ENCODE measurements around the gene CIZ1. TPM values are rescaled to one million over a fixed set of nuclear protein-coding genes. Genes with fewer than 3 reads are reported as not detected.
A peak's percentile ranks its signal among the peaks of the same experiment; 100 is the strongest.

CIZ1 gene
- total and polyA plus RNA-seq, 10 of the 15 experiments (the other 5 are each of a cell fraction or from before 2014, with no cell fraction given) = 1.8 to 91.6 (median 35.4) TPM

- TF ChIP-seq KLF5 (IDR thresholded peaks at IDR 0.05; ENCODE audit: partially characterized antibody) (no peak), RELB (IDR thresholded peaks at IDR 0.05; ENCODE audit: low read depth) (no peak), SMARCA5 (IDR thresholded peaks at IDR 0.05) (peak; percentile 99), WRNIP1 (IDR thresholded peaks at IDR 0.05; ENCODE audit: borderline replicate concordance, low read depth, low read length) (no peak), POU2F2 (IDR thresholded peaks at IDR 0.05; ENCODE audit: borderline replicate concordance, low read depth, low read length) (peak; percentile 86; the same call in 2 of the 3 replicates), MXI1 (IDR thresholded peaks at IDR 0.05; ENCODE audit: low read depth, low read length) (no peak), IRF4 (IDR thresholded peaks at IDR 0.05; ENCODE audit: low read depth, low read length) (peak; percentile 64; the same call in 1 of the 2 replicates), CREB1 (IDR thresholded peaks at IDR 0.05; ENCODE audit: low read depth) (peak; percentile 81), ZBTB4 (CRISPR knock-in tag; IDR thresholded peaks at IDR 0.05) (no peak), JUNB (IDR thresholded peaks at IDR 0.05) (no peak), HDGF (IDR thresholded peaks at IDR 0.05) (peak; percentile 27; the same call in 1 of the 2 replicates), MTA2 (IDR thresholded peaks at IDR 0.05; ENCODE audit: low read depth) (no peak), NFIC (IDR thresholded peaks at IDR 0.05; ENCODE audit: low read depth, low read length) (no peak), NFYA (IDR thresholded peaks at IDR 0.05; ENCODE audit: borderline replicate concordance, low read depth, low read length) (no peak; the same call in 1 of the 2 replicates), NR2C2 (IDR thresholded peaks at IDR 0.05; ENCODE audit: borderline replicate concordance, control insufficient read depth, insufficient read length, low read depth) (no peak), MTA3 (IDR thresholded peaks at IDR 0.05; ENCODE audit: borderline replicate concordance, low read length) (no peak)
- TF ChIP-seq, protein P1, sequence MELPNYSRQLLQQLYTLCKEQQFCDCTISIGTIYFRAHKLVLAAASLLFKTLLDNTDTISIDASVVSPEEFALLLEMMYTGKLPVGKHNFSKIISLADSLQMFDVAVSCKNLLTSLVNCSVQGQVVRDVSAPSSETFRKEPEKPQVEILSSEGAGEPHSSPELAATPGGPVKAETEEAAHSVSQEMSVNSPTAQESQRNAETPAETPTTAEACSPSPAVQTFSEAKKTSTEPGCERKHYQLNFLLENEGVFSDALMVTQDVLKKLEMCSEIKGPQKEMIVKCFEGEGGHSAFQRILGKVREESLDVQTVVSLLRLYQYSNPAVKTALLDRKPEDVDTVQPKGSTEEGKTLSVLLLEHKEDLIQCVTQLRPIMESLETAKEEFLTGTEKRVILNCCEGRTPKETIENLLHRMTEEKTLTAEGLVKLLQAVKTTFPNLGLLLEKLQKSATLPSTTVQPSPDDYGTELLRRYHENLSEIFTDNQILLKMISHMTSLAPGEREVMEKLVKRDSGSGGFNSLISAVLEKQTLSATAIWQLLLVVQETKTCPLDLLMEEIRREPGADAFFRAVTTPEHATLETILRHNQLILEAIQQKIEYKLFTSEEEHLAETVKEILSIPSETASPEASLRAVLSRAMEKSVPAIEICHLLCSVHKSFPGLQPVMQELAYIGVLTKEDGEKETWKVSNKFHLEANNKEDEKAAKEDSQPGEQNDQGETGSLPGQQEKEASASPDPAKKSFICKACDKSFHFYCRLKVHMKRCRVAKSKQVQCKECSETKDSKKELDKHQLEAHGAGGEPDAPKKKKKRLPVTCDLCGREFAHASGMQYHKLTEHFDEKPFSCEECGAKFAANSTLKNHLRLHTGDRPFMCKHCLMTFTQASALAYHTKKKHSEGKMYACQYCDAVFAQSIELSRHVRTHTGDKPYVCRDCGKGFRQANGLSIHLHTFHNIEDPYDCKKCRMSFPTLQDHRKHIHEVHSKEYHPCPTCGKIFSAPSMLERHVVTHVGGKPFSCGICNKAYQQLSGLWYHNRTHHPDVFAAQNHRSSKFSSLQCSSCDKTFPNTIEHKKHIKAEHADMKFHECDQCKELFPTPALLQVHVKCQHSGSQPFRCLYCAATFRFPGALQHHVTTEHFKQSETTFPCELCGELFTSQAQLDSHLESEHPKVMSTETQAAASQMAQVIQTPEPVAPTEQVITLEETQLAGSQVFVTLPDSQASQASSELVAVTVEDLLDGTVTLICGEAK (IDR thresholded peaks at IDR 0.05; ENCODE audit: borderline replicate concordance) = no peak
- TF ChIP-seq, protein P2, sequence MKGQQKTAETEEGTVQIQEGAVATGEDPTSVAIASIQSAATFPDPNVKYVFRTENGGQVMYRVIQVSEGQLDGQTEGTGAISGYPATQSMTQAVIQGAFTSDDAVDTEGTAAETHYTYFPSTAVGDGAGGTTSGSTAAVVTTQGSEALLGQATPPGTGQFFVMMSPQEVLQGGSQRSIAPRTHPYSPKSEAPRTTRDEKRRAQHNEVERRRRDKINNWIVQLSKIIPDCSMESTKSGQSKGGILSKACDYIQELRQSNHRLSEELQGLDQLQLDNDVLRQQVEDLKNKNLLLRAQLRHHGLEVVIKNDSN (IDR thresholded peaks at IDR 0.05; ENCODE audit: borderline replicate concordance, extremely low read length, insufficient read depth, low read depth, low read length) = no peak
- TF ChIP-seq, protein P3, sequence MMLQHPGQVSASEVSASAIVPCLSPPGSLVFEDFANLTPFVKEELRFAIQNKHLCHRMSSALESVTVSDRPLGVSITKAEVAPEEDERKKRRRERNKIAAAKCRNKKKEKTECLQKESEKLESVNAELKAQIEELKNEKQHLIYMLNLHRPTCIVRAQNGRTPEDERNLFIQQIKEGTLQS (IDR thresholded peaks at IDR 0.05; ENCODE audit: borderline replicate concordance, extremely low read depth, low read depth, low read length) = peak; percentile 62; the same call in 1 of the 2 replicates
Observed at GRCh38 chr9:128117613-128118471, 73.5 kb downstream of the CIZ1 start (continued).
